Fibroblast of pulmonary artery (primary cell): ENCODE results near the gene PSMD2.
A peak's percentile ranks its signal among the peaks of the same experiment; 100 is the strongest.

Experiments used
- DNase-seq: peaks from one replicate; pipeline ENCODE4 v3.0.0-alpha.2; 2010; ENCODE audit warnings: low read depth
- H3K4me3 ChIP-seq: replicated peaks from 2 replicates; pipeline ENCODE4 v1.5.1; 2011; ENCODE audit warnings: low read depth, mild to moderate bottlenecking, control low read depth, low read length, moderate library complexity
- CTCF ChIP-seq: IDR thresholded peaks from 2 replicates; pipeline ENCODE4 v1.5.1; 2011; ENCODE audit warnings: mild to moderate bottlenecking, control low read depth, low read length, inconsistent platforms; ENCODE audit errors: missing control alignments

PSMD2 gene

DNA sequence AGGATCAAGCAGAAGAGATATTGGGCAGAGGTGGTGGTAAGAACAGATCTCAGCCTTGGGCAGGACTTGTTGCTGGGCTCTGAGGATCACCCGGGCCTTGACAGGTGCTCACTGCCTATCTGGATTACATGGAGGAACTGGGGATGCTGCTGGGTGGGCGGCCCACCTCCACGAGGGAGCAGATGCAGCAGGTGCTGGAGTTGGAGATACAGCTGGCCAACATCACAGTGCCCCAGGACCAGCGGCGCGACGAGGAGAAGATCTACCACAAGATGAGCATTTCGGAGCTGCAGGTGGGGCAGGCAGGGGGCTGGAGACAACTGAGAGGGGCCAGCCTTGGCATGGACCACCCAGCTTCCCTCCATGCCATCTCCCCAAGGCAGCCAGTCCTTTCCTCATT is 15.4 kb upstream of the PSMD2 start:
- DNase-seq: no peak
- no peak for TF ChIP-seq CTCF
- H3K4me3 ChIP-seq: no peak overlapping the region

- DNase-seq: peak; percentile 85
- TF ChIP-seq CTCF: peak; percentile 61
- H3K4me3 ChIP-seq: no peak overlapping the region
Observed at GRCh38 chr3:184284696-184285095, 14.3 kb upstream of the PSMD2 start.

- DNase-seq: peak; percentile 63
- H3K4me3 ChIP-seq: no peak overlapping the region
- peak; percentile 69 for TF ChIP-seq CTCF
Observed at GRCh38 chr3:184289426-184289938, 9.6 kb upstream of the PSMD2 start.

GRCh38 chr3:184290331-184290730 is 8.7 kb upstream of the PSMD2 start:
- H3K4me3 ChIP-seq: no peak overlapping the region
- TF ChIP-seq CTCF: no peak

DNA sequence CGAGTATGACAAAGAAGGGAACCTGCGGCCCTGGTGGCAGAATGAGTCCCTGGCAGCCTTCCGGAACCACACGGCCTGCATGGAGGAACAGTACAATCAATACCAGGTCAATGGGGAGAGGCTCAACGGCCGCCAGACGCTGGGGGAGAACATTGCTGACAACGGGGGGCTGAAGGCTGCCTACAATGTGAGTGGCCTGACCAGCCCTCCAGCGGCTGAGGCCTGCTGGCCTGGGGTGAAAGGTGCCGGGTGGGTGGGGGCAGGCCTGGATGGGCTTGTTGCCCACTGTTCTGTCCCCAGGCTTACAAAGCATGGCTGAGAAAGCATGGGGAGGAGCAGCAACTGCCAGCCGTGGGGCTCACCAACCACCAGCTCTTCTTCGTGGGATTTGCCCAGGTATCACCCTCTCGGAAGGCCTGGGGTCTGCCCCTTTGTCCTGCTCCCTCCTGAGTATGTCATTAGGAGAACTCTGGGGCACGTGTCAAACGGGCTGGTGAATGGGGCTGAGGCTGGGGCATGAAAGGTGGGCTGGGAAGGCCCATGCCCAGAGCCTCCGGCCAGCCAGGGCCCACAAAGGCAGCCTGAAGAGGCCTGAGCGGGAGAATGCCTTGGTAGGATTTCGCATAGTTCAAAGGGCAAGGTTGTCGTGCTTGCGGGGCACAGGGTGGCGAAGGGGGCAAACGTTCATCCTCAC is 7.8 kb upstream of the PSMD2 start:
- no peak for TF ChIP-seq CTCF
- H3K4me3 ChIP-seq: no peak overlapping the region
- no peak for DNase-seq

More at GRCh38 chr3:184290331-184290730, 8.7 kb upstream of the PSMD2 start:
- no peak for DNase-seq

DNA sequence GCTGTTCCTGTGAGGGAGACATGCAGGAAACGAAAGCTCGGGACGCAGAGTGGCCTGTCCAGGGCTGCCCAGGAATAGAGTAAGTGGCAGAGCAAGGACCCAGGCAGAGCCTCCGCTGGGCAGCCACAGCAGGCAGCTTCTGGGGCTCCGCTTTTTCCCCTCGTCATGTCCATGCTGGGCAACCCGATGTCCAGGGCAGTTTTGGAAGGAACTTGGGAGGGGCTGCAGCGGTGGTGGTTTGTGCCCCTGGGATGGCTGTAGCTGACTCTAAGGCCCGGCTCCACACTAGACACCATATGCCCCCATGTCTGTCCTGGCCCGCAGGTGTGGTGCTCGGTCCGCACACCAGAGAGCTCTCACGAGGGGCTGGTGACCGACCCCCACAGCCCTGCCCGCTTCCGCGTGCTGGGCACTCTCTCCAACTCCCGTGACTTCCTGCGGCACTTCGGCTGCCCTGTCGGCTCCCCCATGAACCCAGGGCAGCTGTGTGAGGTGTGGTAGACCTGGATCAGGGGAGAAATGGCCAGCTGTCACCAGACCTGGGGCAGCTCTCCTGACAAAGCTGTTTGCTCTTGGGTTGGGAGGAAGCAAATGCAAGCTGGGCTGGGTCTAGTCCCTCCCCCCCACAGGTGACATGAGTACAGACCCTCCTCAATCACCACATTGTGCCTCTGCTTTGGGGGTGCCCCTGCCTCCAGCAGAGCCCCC is 7.1 kb upstream of the PSMD2 start:
- no peak for DNase-seq
- no peak for TF ChIP-seq CTCF
- H3K4me3 ChIP-seq: no peak overlapping the region

GRCh38 chr3:184295771-184296170 is 3.3 kb upstream of the PSMD2 start:
- no peak overlapping the region for H3K4me3 ChIP-seq
- no peak for DNase-seq
- no peak for TF ChIP-seq CTCF
